GM12892 (cell line): ENCODE data around the gene AQP5.

Experiments used
- DNase-seq: peaks from one replicate; pipeline ENCODE4 v3.0.0; 2011; ENCODE audit not compliant: insufficient read length
- FAIRE-seq: peaks from 2 replicates; lab custom pipeline; 2011; peaks lifted over from hg19 to GRCh38; lab: Jason Lieb, UNC
- POLR2A ChIP-seq: IDR thresholded peaks from 2 replicates; pipeline ENCODE4 v1.6.1; 2011; ENCODE audit warnings: low read depth, low read length, control low read depth
- POLR2AphosphoS5 ChIP-seq: IDR thresholded peaks from 2 replicates; pipeline ENCODE4 v1.6.1; 2011; ENCODE audit warnings: low read depth, low read length, control low read depth
- TAF1 ChIP-seq: IDR thresholded peaks from 2 replicates; pipeline ENCODE4 v1.6.1; 2011; ENCODE audit warnings: low read depth, mild to moderate bottlenecking, control low read depth, low read length, borderline replicate concordance

AQP5 gene

DNA sequence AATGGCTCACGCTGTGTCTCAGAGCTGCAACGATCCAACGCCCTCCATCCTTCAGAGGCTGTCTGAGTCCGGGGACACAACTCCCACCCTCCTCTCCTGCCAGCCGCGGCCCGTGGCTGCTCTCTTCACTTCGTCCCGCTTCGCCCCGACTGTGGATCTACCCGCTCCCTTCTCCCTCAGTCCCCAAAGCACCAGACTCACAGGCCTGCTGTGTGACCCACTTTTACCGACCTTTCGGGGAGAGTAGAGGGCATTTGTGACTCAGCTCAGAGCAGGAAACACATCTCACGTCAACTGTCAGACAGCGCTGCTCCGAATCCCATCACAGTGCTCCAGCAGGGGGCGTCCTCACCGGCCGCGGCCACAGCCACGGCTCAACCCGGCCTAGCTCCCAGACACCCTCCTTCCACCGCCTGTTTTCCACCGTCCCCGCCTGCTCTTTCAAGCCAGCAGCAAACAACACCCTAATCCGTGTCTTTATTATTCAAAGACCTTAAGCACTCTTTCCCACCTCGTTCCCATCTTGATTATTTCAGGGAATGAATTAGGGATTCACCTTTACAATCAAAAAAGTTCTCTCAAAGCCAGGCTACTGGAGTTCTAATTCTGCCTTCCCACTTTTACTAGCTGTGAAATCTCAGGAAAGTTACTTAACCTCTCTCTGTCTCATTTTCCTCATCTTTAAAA is 16.1 kb upstream of the AQP5 start:
- peak; percentile 97 for FAIRE-seq
- TF ChIP-seq TAF1, result no peak
- no peak for TF ChIP-seq POLR2AphosphoS5
- no peak for TF ChIP-seq POLR2A
- DNase-seq, result peak; percentile 82

DNA sequence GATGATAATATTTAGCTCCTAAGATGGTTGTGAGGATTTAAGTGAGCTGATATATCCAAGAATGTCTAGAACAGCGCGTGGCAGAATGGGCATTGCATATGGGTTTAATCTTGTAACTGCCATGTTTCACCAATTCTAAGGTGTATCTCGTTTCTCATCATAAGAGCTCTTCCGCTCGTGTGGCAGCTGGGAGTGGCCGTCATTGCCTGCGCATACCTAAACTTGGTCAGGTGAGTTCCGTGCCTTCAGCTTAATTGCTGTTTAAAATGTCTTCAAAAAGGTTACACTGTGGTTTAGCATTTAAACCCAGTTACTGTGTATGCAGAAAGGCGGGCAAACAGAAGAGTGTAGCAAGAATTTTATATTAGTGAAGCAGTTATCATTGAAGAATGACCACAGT is 15.6 kb upstream of the AQP5 start:
- FAIRE-seq (no peak), DNase-seq (no peak)
- TF ChIP-seq TAF1 (no peak), POLR2AphosphoS5 (no peak), POLR2A (no peak)

DNA sequence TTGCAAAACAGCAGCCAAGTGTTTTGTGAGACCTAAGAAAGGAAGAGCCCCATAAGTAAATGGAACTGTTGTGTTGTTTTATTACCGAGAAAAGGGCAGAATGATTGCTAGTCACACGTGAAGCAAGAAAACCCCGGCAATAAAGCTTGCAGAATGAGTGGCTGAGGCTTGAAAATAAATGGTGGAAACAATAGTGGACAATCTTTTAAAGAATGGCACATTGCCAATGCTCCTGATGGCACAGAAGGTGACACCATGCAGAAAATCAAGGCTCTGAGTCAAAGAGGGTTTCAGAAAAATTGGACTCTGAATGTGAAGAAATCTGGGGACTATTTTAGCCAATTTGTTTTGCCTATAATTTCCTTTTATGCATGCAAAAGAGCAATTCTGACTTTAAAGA is 15.2 kb upstream of the AQP5 start:
- DNase-seq (no peak), FAIRE-seq (no peak)
- TF ChIP-seq POLR2A (no peak), TAF1 (no peak)

DNA sequence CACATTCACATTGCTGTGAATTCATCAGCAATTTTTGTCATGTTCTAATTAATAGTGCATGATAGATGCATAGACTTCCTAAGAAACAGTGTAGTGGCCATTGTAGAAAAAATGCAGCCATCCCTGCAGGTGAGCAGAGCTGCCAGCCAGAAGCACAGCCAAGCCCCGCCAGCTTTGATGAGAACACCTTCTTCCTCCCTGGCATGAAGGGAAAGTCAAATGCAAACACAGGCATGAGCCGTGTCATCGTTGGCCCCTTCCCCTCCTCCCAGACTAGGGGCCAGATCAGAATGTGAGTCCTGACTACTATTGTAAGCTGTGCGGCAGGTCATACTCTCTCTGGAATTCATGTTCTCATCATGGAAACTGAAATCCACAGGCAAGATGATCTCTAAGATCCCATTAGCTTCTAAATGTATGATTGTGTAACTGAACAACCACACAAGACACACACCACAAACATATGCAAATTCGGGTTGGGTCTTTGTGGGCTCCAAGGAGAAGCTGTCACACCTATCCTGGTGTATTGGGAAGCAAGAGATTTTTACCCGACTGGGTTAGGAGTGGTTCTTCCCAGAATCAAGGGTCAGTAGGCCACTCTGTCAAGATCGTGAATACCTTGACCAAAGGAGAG is 14.0 kb upstream of the AQP5 start:
- FAIRE-seq, result no peak
- no peak for DNase-seq
- no peak for TF ChIP-seq POLR2AphosphoS5
- no peak for TF ChIP-seq TAF1
- TF ChIP-seq POLR2A, result no peak

DNA sequence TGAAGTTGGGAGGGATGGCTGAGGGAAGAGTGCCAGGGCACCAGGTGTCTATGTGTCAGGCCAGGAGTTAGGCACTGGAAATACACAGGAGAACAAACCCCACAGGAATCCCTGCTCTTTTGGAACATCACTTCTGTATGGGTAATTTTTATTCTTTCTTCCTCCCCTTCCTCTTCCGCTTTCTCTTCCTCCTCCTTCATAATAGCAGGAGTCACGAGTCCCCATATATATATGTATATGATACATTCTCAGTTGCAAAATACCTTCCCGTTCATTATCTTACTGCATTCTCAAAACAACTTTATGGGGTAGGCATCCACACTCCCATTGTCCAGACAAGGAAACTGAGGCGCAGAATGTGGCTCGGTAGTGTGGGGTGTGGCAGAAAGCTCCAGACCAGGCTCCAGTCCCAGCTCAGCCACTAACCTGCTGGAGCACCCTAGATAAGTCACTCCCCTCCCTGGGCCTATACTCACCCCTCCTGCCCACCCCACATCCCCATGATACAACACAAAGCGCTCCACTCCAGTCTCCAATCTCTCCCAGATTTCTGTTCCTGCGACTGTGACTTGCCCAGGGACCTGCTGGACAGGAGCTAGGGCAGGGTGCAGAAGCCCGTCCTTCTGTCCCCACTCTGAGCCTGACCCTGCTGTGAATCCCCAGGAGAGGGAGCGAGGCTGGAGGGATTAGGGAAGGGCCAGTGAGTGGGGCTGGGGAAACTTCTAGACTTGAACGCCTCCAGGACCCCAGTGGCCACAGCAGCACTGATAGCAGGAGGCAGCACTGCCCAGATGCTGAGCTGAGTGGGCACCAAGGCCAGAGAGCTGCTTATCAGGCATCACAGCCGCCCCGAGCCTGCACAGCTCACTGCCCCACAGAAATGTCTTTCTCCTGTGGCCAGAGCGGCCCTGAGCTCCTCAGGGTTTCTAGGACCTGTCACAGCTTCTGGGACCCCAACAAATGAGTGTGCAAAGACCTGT is 12.5 kb upstream of the AQP5 start:
- FAIRE-seq, result no peak
- no peak for DNase-seq
- TF ChIP-seq POLR2AphosphoS5, result no peak
- TF ChIP-seq TAF1, result no peak
- no peak for TF ChIP-seq POLR2A

DNA sequence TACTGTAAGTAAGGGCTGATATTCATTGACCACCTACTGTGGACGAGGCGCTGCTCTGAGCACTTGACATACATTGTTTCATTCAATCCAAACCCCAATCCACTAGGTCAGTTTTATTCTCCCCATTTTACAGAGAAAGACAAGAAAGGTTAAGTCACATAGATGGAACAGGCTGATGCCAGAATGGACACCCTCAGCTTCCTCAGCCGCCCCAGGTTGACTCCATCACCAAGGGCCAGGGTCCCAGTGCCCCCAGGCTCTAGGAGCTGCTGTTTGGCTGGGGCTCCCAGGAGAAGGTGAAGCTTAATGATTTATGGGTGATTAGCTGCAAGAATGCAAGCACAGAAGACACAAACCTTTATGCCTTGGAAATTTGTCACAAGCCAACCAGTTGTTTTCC is 11.8 kb upstream of the AQP5 start:
- FAIRE-seq (no peak), DNase-seq (no peak)
- no peak for TF ChIP-seq POLR2A
- TF ChIP-seq TAF1, result no peak
- TF ChIP-seq POLR2AphosphoS5, result no peak

DNA sequence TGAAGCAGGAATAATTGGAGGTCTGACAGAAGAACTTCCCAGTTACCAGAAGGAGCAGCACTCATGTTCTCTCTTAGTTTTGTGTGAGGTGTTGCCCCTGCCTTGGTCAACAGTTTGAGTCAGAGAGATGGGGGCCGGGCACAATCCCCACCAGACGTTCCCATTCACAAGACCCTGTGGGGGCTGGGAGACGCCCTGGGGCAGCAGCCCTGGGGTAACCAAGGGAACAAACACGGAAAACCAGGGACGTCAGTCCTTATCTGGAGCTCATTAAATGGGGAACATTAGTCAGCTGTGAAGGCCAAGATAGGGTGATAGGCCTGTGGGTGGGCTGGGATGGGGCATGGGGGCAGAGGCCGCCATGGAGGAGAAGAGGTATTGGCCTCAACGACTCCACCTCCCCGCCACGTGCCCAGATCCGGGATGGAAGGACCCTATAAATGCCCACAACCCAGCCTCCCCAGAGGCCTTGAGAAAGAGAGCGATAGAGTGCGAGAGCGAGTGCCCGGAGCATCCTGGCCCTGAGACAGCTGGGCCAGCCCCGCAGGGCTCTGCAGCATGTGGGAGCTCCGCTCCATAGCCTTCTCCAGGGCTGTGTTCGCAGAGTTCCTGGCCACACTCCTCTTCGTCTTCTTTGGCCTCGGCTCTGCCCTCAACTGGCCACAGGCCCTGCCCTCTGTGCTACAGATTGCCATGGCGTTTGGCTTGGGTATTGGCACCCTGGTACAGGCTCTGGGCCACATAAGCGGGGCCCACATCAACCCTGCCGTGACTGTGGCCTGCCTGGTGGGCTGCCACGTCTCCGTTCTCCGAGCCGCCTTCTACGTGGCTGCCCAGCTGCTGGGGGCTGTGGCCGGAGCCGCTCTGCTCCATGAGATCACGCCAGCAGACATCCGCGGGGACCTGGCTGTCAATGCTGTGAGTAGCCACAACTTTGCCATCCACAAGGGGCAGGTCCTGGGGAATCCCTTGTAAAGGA is 11.1 kb upstream of the AQP5 start, which contains the start of gene AQP2:
Gene AQP2, plus strand, starts transcription at position 465 of the 979 bp plus-strand sequence. Its CDS starts 94 bp downstream, at position 559.
- FAIRE-seq, result no peak
- no peak for DNase-seq
- TF ChIP-seq TAF1 (no peak), POLR2A (no peak), POLR2AphosphoS5 (no peak)

DNA sequence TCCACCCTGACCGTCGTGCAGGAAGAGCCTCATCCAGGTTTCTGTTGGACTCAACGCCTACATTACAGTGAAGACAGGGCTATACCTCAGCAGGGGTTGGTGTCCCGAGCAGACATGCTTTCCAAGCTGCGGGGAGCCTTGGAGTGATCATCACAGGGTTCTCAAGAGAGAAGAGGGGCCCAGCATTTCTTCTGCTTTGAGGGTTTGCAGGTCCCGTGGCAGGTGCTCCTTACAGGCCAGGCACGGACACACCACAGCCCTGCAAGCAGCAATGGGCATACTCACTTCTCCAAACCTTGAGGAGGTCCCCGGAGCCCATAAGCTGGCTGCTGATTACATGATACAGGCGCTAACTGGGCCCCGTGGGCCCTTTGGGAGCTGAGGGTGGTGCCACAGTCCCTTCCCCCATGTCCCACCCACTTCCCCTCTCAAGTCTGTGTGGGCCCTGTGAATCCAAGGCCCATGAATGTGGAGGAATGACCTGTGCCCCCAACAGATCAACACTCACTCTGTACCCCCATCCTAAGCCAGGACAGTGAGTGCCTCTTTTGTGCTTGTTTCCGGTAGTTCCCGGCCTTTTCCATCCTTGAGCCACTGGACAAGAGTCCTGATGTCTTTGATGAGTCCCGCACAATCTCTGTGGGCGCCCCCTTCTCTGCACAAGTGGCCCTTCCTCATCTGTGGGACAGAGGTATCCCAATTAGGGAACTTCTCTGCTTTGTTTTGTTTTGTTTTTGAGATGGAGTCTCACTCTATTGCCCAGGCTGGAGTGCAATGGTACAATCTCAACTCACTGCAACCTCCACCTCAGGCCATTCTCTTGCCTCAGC is 10.0 kb upstream of the AQP5 start:
- DNase-seq (no peak), FAIRE-seq (no peak)
- no peak for TF ChIP-seq POLR2AphosphoS5
- no peak for TF ChIP-seq TAF1
- no peak for TF ChIP-seq POLR2A

DNA sequence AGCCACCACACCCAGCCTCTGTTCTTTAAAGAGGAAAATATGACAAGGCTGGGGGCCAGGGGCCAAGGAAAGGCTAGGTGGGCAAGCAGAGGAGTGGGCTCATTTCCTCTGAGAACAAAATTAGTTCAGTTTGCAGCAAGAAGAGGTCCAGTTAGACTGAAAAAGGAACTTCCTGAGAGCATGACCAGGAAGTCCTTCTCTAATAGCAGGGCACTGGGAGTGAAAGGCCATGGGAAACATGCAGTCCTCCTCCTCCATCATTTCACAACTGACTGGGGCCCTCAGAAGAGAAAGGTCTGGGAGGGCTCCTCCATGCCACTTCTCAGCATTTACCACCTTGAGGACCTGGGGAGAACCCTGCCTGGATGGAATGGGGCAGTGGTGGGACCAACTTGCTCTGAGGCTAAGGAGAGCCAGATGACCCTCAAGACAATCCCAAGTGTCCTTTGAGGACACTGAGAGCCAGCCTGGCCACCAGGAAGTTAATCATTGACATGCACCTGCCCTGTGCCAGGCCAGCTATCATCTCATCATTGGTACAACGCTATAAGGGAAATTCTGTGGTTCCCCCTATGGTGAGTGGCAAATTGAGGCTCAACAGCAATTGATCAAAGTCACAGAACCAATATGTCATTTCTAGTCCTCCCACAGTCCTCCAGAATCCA is 9.1 kb upstream of the AQP5 start:
- TF ChIP-seq POLR2A (no peak), TAF1 (no peak), POLR2AphosphoS5 (no peak)
- DNase-seq, result no peak
- FAIRE-seq, result no peak

DNA sequence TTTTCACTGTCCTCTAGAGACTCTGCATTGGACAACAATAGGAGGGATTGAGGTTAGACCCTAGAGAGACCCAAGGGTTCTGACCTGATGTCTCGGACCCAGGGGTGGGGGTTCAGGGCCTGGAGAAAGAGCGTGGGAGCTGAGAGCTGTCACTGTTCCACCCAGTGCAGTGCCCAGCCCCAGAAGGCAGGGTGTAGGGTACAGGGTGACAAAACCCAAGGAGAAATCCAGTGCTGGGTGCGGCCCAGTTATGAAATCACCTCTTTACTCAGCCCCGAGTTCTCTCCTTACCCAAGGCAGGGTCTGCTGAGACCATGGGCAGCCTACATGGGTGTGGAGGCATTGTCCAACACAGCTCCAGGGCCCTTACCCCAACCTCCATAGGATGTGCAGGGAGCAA is 8.5 kb upstream of the AQP5 start:
- no peak for DNase-seq
- TF ChIP-seq POLR2A (no peak), POLR2AphosphoS5 (no peak), TAF1 (no peak)
- no peak for FAIRE-seq
